GM21381 (cell line): ENCODE measurements around the gene TRIM27.
A peak's percentile ranks its signal among the peaks of the same experiment; 100 is the strongest.
"Not testable (repeated sequence)": the region's sequence is repeated elsewhere in the genome, so short reads cannot be mapped to it uniquely, and the experiment has no call there.

Experiments
- ATAC-seq: cut with Tn5 transposase; IDR thresholded peaks from one replicate; pipeline ENCODE4 v1.9.1; 2021; ENCODE audit warnings: mild to moderate bottlenecking, moderate library complexity; ENCODE audit not compliant: unreplicated experiment

The TRIM27 gene

GRCh38 chr6:28943223-28943556 is 19.4 kb upstream of the TRIM27 start:
- no peak for ATAC-seq

- ATAC-seq, result no peak
These were observed 18.1 kb upstream of the TRIM27 start for GRCh38 chr6:28941684-28942448.

GRCh38 chr6:28940858-28941683 is 17.3 kb upstream of the TRIM27 start:
- peak; percentile 59 for ATAC-seq

GRCh38 chr6:28940294-28940857 is 16.6 kb upstream of the TRIM27 start:
- ATAC-seq, result peak; percentile 23

GRCh38 chr6:28933069-28933468 is 9.3 kb upstream of the TRIM27 start:
- ATAC-seq, result no peak

GRCh38 chr6:28929887-28930620 is 6.3 kb upstream of the TRIM27 start:
- no peak for ATAC-seq

- not testable (repeated sequence) for ATAC-seq
These were observed 5.6 kb upstream of the TRIM27 start for GRCh38 chr6:28929339-28929738.

- no peak for ATAC-seq
These were observed 4.1 kb upstream of the TRIM27 start for GRCh38 chr6:28927846-28928245.

- ATAC-seq, result peak; percentile 23
These were observed 916 bp downstream of the TRIM27 start for GRCh38 chr6:28922821-28923317.

GRCh38 chr6:28922004-28922820 is 1.6 kb downstream of the TRIM27 start:
- no peak for ATAC-seq

GRCh38 chr6:28920281-28920680 is 3.5 kb downstream of the TRIM27 start:
- no peak for ATAC-seq

GRCh38 chr6:28914941-28915340 is 8.8 kb downstream of the TRIM27 start:
- ATAC-seq, result no peak

GRCh38 chr6:28910901-28911690 is 12.7 kb downstream of the TRIM27 start:
- no peak for ATAC-seq

GRCh38 chr6:28907394-28907793 is 16.4 kb downstream of the TRIM27 start:
- no peak for ATAC-seq

GRCh38 chr6:28906669-28907068 is 17.1 kb downstream of the TRIM27 start:
- no peak for ATAC-seq

- no peak for ATAC-seq
These were observed 20.1 kb downstream of the TRIM27 start for GRCh38 chr6:28903686-28904085.

- ATAC-seq, result no peak
These were observed 22.0 kb downstream of the TRIM27 start for GRCh38 chr6:28901831-28902230.

- no peak for ATAC-seq
These were observed 23.1 kb downstream of the TRIM27 start for GRCh38 chr6:28900577-28901256.

GRCh38 chr6:28898710-28898965 is 25.1 kb downstream of the TRIM27 start:
- ATAC-seq, result no peak
